GM18907 (cell line): Measurements from ENCODE around the gene FCRLA.
A peak's percentile ranks its signal among the peaks of the same experiment; 100 is the strongest.
"Not testable (repeated sequence)": the region's sequence is repeated elsewhere in the genome, so short reads cannot be mapped to it uniquely, and the experiment has no call there.

Experiments used
- ATAC-seq: cut with Tn5 transposase; IDR thresholded peaks from one replicate; pipeline ENCODE4 v1.9.1; 2021; ENCODE audit warnings: mild to moderate bottlenecking, moderate library complexity; ENCODE audit not compliant: unreplicated experiment

FCRLA gene, protein sequence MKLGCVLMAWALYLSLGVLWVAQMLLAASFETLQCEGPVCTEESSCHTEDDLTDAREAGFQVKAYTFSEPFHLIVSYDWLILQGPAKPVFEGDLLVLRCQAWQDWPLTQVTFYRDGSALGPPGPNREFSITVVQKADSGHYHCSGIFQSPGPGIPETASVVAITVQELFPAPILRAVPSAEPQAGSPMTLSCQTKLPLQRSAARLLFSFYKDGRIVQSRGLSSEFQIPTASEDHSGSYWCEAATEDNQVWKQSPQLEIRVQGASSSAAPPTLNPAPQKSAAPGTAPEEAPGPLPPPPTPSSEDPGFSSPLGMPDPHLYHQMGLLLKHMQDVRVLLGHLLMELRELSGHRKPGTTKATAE

DNA sequence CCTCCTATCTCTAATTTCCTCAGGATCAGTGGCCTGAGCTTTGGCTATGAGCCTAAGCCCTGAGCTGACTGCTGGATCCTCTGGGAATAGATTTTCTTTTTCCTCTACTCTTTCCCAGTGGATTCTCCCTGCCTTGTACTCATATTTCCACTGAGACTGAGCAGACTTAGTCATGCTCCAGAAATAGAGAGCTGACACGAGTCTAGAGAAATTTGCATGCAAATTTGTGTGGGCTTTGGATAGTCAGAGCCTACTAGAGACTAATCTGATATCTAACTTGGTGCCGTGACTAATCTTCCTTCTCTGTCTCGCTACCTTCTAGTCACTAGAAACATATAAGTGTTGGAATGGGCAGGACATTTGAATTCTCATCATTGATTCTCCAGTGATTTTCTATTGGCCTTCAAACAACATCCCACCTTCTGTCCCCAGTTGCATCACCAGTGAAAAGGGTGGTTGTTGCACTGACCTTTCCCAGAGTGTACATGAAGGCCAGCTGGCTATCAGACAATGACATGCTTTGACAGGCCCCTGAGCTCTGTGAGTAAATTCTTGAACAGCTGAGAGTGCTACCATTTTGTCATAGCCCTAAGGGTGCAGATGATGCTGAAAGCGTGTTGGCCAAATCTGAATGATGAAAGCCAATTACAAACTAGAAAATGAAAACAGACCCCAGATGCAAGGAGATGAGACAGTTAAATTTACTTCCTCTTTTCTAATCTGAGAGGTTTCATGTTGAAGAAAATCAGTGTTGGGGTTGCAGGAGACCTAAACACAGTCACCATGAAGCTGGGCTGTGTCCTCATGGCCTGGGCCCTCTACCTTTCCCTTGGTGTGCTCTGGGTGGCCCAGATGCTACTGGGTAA, at the start of gene FCRLA:
Gene FCRLA (plus strand): TSS at position 748 of the 866 bp plus-strand sequence. CDS start 36 bp downstream, at position 784.
- ATAC-seq = peak; percentile 68

DNA sequence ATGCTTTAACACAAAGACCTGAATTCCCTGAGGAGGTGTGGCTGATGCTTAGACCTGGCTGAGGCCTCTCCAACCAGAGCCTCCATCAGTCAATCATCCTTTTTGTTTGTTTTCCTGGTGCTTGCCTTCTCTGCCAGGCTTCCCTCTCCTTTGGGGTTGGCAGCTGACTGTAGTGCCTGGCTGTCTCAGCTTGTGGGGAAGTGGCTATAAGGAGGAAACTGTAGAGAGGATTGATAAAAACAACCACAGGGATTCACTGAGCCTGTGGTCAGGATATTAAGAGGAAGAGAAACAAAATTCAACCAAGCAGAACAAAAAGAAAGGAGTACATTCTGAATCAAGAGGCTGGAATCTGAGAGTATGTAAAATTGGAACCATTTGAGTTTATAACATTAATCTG, 48.5 kb upstream of the FCRLA start:
- ATAC-seq = not testable (repeated sequence)

DNA sequence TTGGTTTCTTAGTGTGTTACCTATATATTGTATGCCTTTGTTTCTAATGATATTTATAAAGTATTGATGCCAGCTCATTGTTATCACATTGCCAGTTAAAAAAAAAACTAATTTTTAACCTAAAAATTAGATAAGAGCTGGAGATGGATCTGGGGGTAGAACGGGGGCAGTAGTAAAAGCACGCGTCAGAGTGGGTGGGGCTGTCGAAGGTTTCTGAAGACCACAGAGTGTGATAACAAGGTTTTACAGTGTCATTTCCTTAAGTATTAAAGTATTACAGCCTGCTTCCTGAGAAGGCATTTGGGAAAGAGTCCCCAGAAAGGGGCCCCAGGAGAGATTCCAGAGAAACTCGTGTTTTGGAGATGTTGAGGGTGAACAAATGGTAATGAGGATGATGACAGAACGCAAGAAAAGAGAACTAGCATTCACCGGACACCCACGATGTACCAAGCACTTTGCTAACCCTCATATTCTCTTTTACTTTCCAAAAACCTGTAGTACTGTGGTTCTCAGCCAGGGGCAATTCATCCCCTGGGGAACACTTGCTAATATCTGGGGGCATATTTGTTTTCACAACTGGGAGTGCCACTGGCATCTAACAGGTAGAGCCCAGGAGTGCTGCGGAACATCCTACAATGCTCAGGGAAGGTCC, 45.2 kb upstream of the FCRLA start:
- not testable (repeated sequence) for ATAC-seq

DNA sequence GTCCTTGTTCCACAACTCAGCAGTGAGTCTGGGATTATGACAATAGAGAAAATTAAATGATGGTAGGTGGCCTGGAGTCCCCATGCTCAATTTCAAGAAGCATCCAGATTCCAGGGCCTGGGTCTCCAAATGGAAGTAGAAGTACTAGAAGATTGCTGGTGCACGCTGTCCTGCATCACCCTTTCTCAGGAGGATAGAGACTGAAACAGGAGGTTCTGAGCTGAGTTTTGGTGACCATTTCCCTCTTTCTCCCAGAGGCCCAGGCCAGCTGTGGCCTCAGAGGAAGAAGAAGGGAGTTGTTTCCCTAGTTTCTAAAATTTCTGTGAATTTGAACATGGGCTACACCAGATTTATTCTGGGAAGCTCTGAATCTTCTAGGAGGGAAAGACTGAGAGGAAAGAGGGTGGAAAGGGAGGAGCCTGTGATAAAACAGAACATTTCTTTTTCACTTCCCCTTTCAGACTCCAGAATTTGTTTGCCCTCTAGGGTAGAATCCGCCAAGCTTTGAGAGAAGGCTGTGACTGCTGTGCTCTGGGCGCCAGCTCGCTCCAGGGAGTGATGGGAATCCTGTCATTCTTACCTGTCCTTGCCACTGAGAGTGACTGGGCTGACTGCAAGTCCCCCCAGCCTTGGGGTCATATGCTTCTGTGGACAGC, 44.2 kb upstream of the FCRLA start, which contains the start of gene FCGR2B:
Gene FCGR2B (plus strand): TSS at position 460 of the 656 bp plus-strand sequence. CDS start 99 bp downstream, at position 559.
- peak; percentile 78 for ATAC-seq

- ATAC-seq = peak; percentile 25
These were observed 43.5 kb upstream of the FCRLA start for GRCh38 chr1:161663569-161663968.

- ATAC-seq = not testable (repeated sequence)
These were observed 42.3 kb upstream of the FCRLA start for GRCh38 chr1:161664689-161665088.

DNA sequence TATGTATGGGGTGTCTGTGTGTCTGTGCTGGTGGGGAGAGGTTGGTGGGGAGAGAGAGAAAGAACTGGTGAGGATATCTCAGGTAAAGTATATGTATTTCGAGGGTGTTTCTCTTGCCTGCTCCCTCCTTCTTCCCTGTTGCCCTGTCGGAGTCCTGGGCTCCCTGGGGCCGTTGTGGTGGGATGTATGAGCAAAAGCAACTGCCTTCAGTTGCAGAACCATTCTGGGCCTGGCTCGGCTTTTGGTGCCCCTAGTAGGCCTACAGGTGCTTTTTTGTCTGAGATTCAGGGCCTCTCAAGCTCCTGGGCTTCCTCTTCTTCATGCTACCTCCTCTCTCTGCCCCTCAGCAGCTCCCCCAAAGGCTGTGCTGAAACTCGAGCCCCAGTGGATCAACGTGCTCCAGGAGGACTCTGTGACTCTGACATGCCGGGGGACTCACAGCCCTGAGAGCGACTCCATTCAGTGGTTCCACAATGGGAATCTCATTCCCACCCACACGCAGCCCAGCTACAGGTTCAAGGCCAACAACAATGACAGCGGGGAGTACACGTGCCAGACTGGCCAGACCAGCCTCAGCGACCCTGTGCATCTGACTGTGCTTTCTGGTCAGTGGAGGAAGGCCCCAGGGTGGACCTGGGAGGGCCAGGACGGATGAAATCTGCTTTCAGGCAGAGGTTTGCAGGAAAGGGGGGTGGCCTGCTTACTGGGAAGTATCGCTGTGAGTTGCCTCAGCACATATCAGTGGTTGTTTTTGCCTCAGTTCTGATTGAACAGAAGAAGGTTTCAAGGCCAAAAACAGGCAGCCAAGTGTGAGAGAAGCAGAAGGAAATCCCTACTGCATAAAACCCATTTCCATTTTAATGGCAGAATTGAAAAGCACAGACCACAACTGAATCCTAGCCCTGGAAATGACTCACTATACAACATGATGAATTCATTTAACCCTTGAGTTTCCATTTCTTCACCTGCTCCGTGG, 35.7 kb upstream of the FCRLA start:
- ATAC-seq = not testable (repeated sequence)

DNA sequence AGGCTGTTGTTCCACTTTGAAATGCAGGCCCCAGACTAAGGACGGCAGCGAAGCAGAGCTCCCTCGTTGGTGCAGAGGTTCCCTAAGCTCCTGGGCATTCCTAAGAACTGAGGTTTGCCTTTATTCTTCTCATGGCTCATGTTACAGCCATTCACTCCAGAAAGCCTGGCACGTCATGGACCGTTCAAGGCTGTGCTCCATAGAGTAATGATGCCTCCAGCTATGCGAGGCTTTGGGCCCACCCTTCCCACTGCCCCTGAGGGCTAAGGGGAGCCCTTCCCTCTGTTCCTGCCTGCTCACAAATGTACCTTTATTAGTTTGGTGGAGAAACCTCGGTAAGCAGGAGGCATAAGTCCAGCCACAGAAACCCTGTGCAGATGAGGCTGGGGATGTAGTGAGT, 33.6 kb upstream of the FCRLA start:
- not testable (repeated sequence) for ATAC-seq

DNA sequence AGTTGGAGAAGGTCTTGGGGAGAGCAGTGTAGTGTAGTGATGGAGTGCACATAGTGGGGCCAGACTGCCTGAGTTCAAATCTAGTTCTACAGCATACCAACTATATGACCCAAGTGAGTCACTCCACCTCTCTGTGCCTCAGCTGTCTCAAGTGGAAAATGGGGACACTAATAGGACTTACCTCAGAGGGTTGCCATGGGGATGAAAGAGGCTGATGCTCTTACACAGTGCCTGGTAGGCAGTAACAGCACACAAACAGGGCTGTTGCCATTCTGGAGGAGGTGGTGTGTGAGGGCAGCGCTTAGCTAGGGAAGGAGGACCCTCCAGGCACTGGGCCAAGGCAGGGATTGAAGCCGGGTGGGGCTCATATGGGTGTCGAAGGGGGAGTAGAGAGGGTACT, 32.6 kb upstream of the FCRLA start:
- not testable (repeated sequence) for ATAC-seq

GRCh38 chr1:161674908-161675307, 32.1 kb upstream of the FCRLA start:
- ATAC-seq = not testable (repeated sequence)

GRCh38 chr1:161676441-161676840, 30.6 kb upstream of the FCRLA start:
- ATAC-seq = no peak

GRCh38 chr1:161676958-161677689, 29.9 kb upstream of the FCRLA start:
- ATAC-seq = no peak

DNA sequence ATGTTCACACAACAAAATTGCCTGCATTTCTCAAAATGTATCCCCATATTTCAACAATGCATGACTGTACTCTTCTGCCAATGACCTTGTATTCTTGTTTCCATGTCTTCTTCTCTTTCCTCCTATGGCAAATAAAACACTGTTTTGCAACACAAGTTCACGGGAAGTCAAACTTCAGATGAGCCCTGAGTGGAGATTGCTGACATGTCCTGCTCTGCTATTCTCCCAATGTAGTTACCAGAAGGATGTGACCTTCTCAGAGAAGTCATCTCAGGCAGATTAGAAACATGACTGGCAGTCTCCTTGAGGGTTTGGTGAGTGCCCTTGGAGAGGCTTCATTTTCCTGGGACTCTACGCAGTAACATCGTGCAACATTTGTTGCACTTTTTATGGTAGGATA, 28.5 kb upstream of the FCRLA start:
- no peak for ATAC-seq

DNA sequence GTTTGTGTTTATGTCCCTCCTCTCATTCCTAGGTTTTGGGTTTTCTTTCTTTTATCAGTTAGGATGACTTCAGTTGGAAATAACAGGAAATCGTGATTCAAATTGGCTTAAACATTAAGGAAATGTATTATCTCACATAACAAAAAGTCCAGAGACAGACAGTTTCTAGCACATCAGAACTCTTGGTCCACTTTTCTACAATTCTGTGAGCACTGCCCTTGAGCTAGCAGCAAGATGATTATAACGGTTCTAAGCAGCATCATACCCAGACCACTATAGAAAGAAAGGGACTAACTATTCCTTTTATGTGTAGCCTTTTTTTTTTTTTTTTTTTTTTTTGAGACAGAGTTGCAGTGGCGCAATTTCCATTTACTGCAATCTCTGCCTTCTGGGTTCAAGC, 25.1 kb upstream of the FCRLA start:
- ATAC-seq = no peak

DNA sequence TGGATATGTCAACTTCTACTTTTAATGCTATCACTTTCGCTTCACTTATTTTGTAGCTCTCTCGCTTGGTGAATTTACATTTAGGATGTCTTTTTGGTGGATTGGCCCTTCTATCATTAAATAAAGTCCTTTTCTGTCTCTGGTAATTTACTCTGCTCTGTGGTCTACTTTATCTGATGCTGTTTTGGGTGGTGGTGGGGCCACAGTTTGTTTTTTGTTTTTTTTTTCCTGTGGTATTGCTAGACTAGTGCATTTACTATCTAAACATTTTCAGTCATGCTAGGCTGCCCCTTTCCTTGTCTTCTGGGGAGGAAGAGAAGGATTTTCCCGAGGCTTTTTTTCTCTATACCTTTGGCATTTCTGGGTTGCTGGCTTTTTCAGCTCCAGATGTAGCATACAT, 18.1 kb upstream of the FCRLA start:
- ATAC-seq = no peak

DNA sequence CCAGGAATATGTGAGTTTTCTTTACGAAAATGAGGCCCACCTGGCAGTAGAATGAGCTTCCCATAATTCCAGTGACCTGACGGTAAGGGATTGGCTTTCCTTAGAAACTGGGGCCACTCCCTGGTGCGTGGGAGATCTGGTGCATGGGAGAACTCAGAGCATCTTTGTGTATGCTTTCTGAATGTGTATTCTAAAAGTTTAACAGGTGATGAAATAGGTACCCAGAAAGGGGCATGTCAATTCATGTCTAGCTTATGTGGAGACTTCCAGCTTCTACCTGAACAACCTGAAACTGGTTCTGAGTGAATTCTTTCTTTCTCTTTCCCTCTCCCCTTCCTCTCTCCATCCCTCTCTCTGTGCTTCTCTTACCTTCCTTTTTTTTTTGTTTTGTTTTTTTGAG, 15.2 kb upstream of the FCRLA start:
- no peak for ATAC-seq

- not testable (repeated sequence) for ATAC-seq
These were observed 13.9 kb upstream of the FCRLA start for GRCh38 chr1:161693020-161693712.

GRCh38 chr1:161698302-161698701, 8.7 kb upstream of the FCRLA start:
- not testable (repeated sequence) for ATAC-seq
